Activated T-helper 9 cell treated with anti-CD3 and anti-CD28 coated beads, Interleukin-2, amount 50 U/mL, for 16 hours (primary cell): ENCODE data around the gene GRK4.

Experiments
- DNase-seq: peaks from one replicate; pipeline ENCODE4 v3.0.0-alpha.2; 2020; ENCODE audit warnings: low read depth

The GRK4 gene

GRCh38 chr4:3071811-3072210 lies 108.4 kb downstream of the GRK4 start:
- no peak for DNase-seq

DNA sequence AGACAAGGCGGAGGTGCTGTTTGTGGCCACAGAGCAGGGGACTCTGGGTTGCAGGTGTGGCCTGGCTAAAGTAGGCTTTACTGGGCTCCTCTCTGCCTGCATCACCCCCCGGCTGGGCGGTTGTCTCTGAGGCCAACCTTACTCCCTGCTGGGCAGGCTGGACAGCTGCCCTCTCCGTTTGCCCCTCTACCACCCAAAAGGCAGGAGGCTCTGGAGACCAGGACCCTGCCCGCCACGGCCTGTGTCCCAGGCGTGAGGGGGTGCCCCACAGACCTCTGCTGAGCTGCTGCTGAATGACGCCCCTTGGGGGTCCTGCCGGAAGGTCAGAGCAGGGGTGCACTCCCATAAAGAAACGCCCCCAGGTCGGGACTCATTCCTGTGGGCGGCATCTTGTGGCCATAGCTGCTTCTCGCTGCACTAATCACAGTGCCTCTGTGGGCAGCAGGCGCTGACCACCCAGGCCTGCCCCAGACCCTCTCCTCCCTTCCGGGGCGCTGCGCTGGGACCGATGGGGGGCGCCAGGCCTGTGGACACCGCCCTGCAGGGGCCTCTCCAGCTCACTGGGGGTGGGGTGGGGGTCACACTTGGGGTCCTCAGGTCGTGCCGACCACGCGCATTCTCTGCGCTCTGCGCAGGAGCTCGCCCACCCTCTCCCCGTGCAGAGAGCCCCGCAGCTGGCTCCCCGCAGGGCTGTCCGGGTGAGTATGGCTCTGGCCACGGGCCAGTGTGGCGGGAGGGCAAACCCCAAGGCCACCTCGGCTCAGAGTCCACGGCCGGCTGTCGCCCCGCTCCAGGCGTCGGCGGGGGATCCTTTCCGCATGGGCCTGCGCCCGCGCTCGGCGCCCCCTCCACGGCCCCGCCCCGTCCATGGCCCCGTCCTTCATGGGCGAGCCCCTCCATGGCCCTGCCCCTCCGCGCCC lies 110.0 kb downstream of the GRK4 start:
- peak; percentile 6 for DNase-seq

GRCh38 chr4:3074078-3074845 lies 110.9 kb downstream of the GRK4 start, which contains the start of the genes HTT and HTT-AS:
HTT (plus strand) TSS chr4:3074681; CDS start chr4:3074826, 145 bp downstream.
HTT-AS (minus strand) TSS chr4:3074538.
- DNase-seq: peak; percentile 93

DNA sequence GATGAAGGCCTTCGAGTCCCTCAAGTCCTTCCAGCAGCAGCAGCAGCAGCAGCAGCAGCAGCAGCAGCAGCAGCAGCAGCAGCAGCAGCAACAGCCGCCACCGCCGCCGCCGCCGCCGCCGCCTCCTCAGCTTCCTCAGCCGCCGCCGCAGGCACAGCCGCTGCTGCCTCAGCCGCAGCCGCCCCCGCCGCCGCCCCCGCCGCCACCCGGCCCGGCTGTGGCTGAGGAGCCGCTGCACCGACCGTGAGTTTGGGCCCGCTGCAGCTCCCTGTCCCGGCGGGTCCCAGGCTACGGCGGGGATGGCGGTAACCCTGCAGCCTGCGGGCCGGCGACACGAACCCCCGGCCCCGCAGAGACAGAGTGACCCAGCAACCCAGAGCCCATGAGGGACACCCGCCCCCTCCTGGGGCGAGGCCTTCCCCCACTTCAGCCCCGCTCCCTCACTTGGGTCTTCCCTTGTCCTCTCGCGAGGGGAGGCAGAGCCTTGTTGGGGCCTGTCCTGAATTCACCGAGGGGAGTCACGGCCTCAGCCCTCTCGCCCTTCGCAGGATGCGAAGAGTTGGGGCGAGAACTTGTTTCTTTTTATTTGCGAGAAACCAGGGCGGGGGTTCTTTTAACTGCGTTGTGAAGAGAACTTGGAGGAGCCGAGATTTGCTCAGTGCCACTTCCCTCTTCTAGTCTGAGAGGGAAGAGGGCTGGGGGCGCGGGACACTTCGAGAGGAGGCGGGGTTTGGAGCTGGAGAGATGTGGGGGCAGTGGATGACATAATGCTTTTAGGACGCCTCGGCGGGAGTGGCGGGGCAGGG lies 111.7 kb downstream of the GRK4 start:
- peak; percentile 16 for DNase-seq

DNA sequence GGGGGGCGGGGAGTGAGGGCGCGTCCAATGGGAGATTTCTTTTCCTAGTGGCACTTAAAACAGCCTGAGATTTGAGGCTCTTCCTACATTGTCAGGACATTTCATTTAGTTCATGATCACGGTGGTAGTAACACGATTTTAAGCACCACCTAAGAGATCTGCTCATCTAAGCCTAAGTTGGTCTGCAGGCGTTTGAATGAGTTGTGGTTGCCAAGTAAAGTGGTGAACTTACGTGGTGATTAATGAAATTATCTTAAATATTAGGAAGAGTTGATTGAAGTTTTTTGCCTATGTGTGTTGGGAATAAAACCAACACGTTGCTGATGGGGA lies 112.2 kb downstream of the GRK4 start:
- no peak for DNase-seq

- no peak for DNase-seq
Measured at GRCh38 chr4:3077796-3078195, 114.4 kb downstream of the GRK4 start.

DNA sequence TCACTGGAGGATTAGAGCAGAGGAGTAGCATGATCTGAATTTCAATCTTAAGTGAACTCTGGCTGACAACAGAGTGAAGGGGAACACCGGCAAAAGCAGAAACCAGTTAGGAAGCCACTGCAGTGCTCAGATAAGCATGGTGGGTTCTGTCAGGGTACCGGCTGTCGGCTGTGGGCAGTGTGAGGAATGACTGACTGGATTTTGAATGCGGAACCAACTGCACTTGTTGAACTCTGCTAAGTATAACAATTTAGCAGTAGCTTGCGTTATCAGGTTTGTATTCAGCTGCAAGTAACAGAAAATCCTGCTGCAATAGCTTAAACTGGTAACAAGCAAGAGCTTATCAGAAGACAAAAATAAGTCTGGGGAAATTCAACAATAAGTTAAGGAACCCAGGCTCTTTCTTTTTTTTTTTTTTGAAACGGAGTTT lies 116.3 kb downstream of the GRK4 start:
- DNase-seq: no peak

DNA sequence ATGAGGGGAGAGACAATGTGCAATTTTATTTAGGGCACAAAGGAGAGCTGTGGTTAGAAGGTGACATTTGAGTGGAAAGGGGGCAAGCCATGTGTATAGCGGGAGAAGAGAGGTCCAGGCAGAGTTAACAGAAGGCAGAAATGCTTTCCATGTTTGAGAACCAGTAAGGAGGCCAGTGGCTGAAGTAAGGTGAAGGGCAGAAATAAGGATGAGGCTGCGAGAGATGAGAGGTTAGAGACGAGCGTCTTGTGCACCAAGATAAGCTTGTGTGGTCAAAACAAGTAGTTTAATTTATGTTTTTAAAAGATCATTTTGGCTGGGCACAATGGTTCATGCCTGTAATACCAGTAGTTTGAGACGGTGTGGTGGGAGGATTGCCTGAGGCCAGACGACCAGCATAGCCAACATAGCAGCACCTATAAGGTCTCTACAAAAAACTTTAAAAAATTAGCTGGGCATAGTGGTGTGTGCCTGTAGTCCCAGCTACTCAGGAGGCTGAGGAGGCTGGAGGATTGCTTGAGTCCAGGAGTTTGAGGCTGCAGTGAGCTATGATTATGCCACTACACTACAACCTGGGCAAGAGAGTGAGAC lies 119.6 kb downstream of the GRK4 start:
- no peak for DNase-seq

GRCh38 chr4:3083732-3084131 lies 120.4 kb downstream of the GRK4 start:
- no peak for DNase-seq

DNA sequence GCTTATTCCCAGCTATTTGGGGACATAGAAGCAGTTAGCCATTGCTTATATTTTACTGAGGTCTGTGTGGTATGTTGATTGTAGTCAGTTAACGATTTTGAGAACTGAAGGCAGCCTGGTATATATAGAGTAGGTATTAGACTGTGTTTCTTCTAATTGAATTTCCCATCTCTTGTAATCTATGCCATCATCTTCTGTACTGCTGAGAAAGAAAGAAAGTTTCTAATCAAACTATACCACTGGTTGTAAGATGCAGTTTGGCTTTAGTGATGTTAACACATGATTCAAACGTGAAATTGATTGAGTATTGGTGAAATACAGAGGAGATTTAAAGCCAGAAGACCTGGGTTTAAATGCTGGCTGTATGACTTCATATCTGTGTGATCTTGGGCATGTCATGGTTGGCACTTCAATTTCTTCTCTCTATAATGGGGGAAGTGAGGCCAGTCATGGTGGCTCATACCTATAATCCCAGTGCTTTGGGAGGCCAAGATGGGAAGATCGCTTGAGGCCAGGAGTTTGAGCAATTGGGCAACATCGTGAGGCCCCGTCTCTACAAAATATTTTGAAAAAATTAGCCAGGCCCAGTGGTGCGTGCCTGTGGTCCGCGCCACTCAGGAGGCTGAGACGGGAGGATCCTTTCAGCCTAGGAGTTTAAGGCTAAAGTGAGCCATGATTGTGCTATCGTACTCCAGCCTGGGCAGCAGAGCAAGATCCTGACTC lies 122.7 kb downstream of the GRK4 start:
- no peak for DNase-seq

DNA sequence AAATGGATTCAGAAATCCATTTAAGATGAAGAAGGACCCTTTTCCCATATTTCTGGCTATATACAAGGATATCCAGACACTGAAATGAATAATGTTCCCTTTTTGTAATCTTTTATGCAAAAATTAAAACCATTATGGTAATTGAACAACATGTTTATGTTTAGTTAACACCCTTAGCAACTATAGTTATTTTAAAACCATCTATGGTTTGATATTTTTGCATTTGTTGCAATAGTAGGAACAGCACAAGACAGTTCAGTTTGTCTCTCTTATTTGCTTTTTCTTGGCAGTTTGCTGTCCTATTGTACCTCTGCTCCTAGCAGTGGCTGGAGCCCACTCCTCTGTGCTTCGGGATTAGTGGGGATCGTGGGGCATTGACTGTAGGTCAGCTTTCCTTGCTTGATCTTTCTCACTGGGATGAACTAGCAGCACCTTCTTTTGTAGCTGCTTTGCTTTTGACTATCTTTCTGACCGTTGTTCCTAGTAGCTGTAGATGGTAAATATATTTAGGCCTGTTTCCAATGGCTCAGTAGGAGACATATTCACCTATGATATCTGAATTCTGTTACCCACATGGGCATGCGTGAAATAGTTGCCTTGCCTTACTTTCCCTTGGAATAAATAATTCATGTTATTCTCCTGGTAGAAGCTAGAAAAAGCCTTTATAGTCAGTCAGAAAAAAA lies 123.9 kb downstream of the GRK4 start:
- DNase-seq: no peak
